Heart left ventricle (tissue), 16 donors: ENCODE data around the gene KISS1. TPM values are rescaled to one million over a fixed set of nuclear protein-coding genes. Genes with fewer than 3 reads are reported as not detected.

Experiments
- ATAC-seq, 4 donors: fragments of 200-7000 bp; cut with Tn5 transposase; one replicate each; pipeline ENCODE4 v1.9.1; 2020 to 2022; ENCODE audit warnings: moderate library complexity in 4 of 4, mild to moderate bottlenecking in 3 of 4, moderate number of reproducible peaks in 1 of 4
- DNase-seq, 5 donors: peaks; one replicate each; pipeline ENCODE4 v3.0.0-alpha.2; 2020
- H3K27ac ChIP-seq, 12 donors: fragments of 200-600 bp; sonication (generic) in 4 of 12; one replicate each; pipeline versions ENCODE4 v1.5.0 to v1.8.0; 2016 to 2022; ENCODE audit warnings: mild to moderate bottlenecking in 2 of 12
- H3K27me3 ChIP-seq, 9 donors: fragments of 200-600 bp; sonication (generic) in 2 of 9; one replicate each; pipeline versions ENCODE4 v1.5.1 to v1.8.0; 2016 to 2022; ENCODE audit warnings: mild to moderate bottlenecking in 3 of 9
- H3K36me3 ChIP-seq, 9 donors: fragments of 200-600 bp; sonication (generic) in 2 of 9; one replicate each; pipeline versions ENCODE4 v1.5.0 to v1.8.0; 2018 to 2022; ENCODE audit warnings: mild to moderate bottlenecking in 2 of 9
- H3K4me1 ChIP-seq, 12 donors: fragments of 200-600 bp; sonication (generic) in 4 of 12; one replicate each; pipeline versions ENCODE4 v1.5.0 to v1.8.0; 2016 to 2022; ENCODE audit warnings: mild to moderate bottlenecking in 3 of 12
- H3K4me3 ChIP-seq, 12 donors: fragments of 200-600 bp; sonication (generic) in 4 of 12; one replicate each; pipeline versions ENCODE4 v1.5.0 to v1.8.0; 2017 to 2022; ENCODE audit warnings: mild to moderate bottlenecking in 9 of 12, moderate library complexity in 4 of 12
- H3K9me3 ChIP-seq, 12 donors: fragments of 200-600 bp; sonication (generic) in 4 of 12; one replicate each; pipeline versions ENCODE4 v1.5.0 to v1.8.0; 2016 to 2022; ENCODE audit warnings: mild to moderate bottlenecking in 1 of 12
- CTCF ChIP-seq, 12 donors: fragments of 200-600 bp; sonication (generic) in 4 of 12; IDR thresholded peaks; one replicate each; pipeline versions ENCODE4 v1.5.0 to v1.8.0; 2018 to 2022; ENCODE audit warnings: antibody characterized with exemption in 12 of 12, mild to moderate bottlenecking in 5 of 12
- POLR2A ChIP-seq, 2 donors: fragments of 450-650 bp; IDR thresholded peaks; one replicate each; pipeline ENCODE4 v1.6.1; 2017; ENCODE audit warnings: antibody characterized with exemption in 2 of 2, mild to moderate bottlenecking in 2 of 2, moderate library complexity in 2 of 2
- WGBS, 4 donors: extraction: QIAGEN DNeasy Blood & Tissue Kit in 2 of 4; methylation state at CpG; one replicate each; pipeline versions ENCODE4 v1.1.5 to v1.1.7; 2013 to 2018; 5-methylcytosine and 5-hydroxymethylcytosine counted together
- intact Hi-C, 10 donors: fragments of 100-400 bp; cut with DNase I; formaldehyde crosslinking; loops; one replicate each; pipeline versions ENCODE4 v1.11.1 to v1.14.2; 2022
- polyA plus RNA-seq, 2 donors: library from polyadenylated mRNA; stranded (reverse); fragments of 200-250 nt; gene quantifications; one replicate each; pipeline ENCODE4 v1.2.3, GENCODE V29; 2013
- total RNA-seq, 9 donors: library from RNA; depleted of rRNA in 2 of 9; stranded (reverse); fragments of >200 nt in 2 of 9; fragmentation: NEBNext Ultra II Directional in 3 of 9; extraction: Animal tissue kit (Norgen Biotek cat#: 25700) in 3 of 9; gene quantifications; one replicate each; pipeline versions ENCODE4 v1.1.0 to v1.2.4, GENCODE V29; 2016 to 2023
- donor health status: ischemic (EF 13 %, LVEDD 7.1; RV severe dilation, severe dysfunction).
- donor health status: healthy with polysubstance abuse.
- donor health status: DM: no; HTN: yes; CAD: no.
- donor health status: DM: no; HTN: no; CAD: no.
- donor health status: ischemic (EF 25% LVEDD 6.9; RV normal size, moderate dysfunction).
- donor health status: ischemic (EF 25% LVEDD 5.7; RV mildly dilated, moderate dysfunction).
- donor health status: healthy.
- donor health status: DM: yes; HTN: yes; CAD: no.
- donor health status: ischemic (EF 35%, LVEDD 5.7; RV mildly dilated, moderate dysfunction).
- donor health status: nonischemic (EF 11% LVEDD 7.7; RV severe dilation, severe dysfunction).
- donor health status: DM: yes; HTN: yes; CAD: no.
- donor health status: PGD.
- donor health status: ischemic (EF 29% LVEDD 5.4; RV normal size, mild dysfunction).
- donor health status: nonischemic (EF 23%, LVEDD 6.1; RV moderate dilation, normal function).

The KISS1 gene
- total and polyA plus RNA-seq, 11 donors, result not detected

DNA sequence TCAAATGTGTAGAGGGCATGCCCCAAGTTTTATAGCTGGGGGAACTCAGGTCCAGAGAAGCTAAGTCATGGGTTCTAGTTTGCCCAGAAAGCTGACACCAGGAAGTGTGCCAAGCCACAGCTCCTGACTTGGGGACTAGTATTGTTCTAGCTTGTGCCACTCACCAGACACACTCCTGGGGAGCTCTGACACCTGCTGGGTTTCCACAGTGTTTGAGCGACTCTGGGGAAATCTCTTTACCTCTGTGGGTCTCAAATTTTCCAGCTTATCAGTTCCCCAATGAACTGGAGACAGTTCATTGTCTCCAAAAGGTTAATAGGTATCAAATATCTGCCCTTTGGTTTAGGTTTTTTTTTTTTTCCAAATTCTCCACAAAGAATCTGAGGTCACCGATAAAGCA, 4.2 kb downstream of the KISS1 start:
- WGBS, 4 donors, result 93 to 98% (median 96%) methylated on average over 2 of the region's 2 CpGs
- H3K4me3 ChIP-seq, result no peak overlapping the region
- intact Hi-C loops, result no loop called here
- H3K9me3 ChIP-seq, result no peaks in the 10 kb centered on the region
- DNase-seq (no peak), ATAC-seq (no peak)
- H3K27me3 ChIP-seq, result peaks cover 0 to 47% (median 25%) of the 10 kb centered on the region in 9 donors
- H3K27ac ChIP-seq, result no peak overlapping the region
- H3K4me1 ChIP-seq, result peaks cover 0 to 13% (median 0%) of the 10 kb centered on the region in 12 donors
- TF ChIP-seq CTCF (IDR thresholded peaks at IDR 0.05) (no peak), POLR2A (IDR thresholded peaks at IDR 0.05) (no peak)
- H3K36me3 ChIP-seq, result no peaks in the 10 kb centered on the region

- intact Hi-C loops, result no loop called here
- 73 to 81% (median 78%) methylated on average over 7 of the region's 7 CpGs for WGBS, 4 donors
- DNase-seq, result no peak
- TF ChIP-seq CTCF (IDR thresholded peaks at IDR 0.05) (no peak), POLR2A (IDR thresholded peaks at IDR 0.05) (no peak)
- no peak overlapping the region for H3K27ac ChIP-seq
- H3K4me1 ChIP-seq, result peaks cover 0 to 13% (median 0%) of the 10 kb centered on the region in 12 donors
- H3K9me3 ChIP-seq, result no peaks in the 10 kb centered on the region
- peaks cover 0 to 53% (median 30%) of the 10 kb centered on the region in 9 donors for H3K27me3 ChIP-seq
- no peaks in the 10 kb centered on the region for H3K36me3 ChIP-seq
- ATAC-seq, result no peak
- no peak overlapping the region for H3K4me3 ChIP-seq
Observed at GRCh38 chr1:204191456-204191855, 4.8 kb downstream of the KISS1 start.

GRCh38 chr1:204190212-204191211, 5.8 kb downstream of the KISS1 start:
- peak in 1 of 5 donors; percentile 39 for DNase-seq

More at GRCh38 chr1:204190212-204191211, 5.8 kb downstream of the KISS1 start:
- H3K9me3 ChIP-seq, result no peaks in the 10 kb centered on the region
- no peak overlapping the region for H3K27ac ChIP-seq
- H3K4me3 ChIP-seq, result peak overlapping the region in 8 of 12 donors; percentile 3 to 43 (median 18)
- no peak for TF ChIP-seq POLR2A (IDR thresholded peaks at IDR 0.05)
- TF ChIP-seq CTCF (IDR thresholded peaks at IDR 0.05), result no peak
- intact Hi-C loops, result no loop called here
- 21 to 33% (median 28%) methylated on average over 30 to 44 of the region's 44 CpGs for WGBS, 4 donors
- H3K4me1 ChIP-seq, result peaks cover 0 to 13% (median 0%) of the 10 kb centered on the region in 12 donors
- H3K27me3 ChIP-seq, result peaks cover 0 to 61% (median 39%) of the 10 kb centered on the region in 9 donors
- no peaks in the 10 kb centered on the region for H3K36me3 ChIP-seq
- peak in 2 of 4 donors; percentile 11 to 75 for ATAC-seq
